KMS-11 (cell line): ENCODE results near the gene OR56B4.

Experiments used
- H2AFZ ChIP-seq: fragments of 200-600 bp; sonication (generic); 2 replicates; pipeline ENCODE4 v1.6.1; 2016; ENCODE audit warnings: antibody characterized with exemption, mixed run types, low read depth
- H3K27ac ChIP-seq: fragments of 200-600 bp; sonication (generic); 2 replicates; pipeline ENCODE4 v1.6.1; 2016; ENCODE audit warnings: mild to moderate bottlenecking, mixed run types
- H3K27me3 ChIP-seq: fragments of 200-600 bp; sonication (generic); 2 replicates; pipeline ENCODE4 v1.6.1; 2017; ENCODE audit warnings: mild to moderate bottlenecking, low read depth, mixed run types, moderate library complexity; ENCODE audit not compliant: insufficient read depth
- H3K36me3 ChIP-seq: fragments of 200-600 bp; sonication (generic); 2 replicates; pipeline ENCODE4 v1.6.1; 2017; ENCODE audit warnings: mild to moderate bottlenecking, mixed run types; ENCODE audit not compliant: insufficient read depth
- H3K4me1 ChIP-seq: fragments of 200-600 bp; sonication (generic); 2 replicates; pipeline ENCODE4 v1.6.1; 2016; ENCODE audit warnings: mild to moderate bottlenecking, low read depth, mixed run types; ENCODE audit not compliant: poor library complexity, severe bottlenecking
- H3K4me2 ChIP-seq: fragments of 200-600 bp; sonication (generic); 2 replicates; pipeline ENCODE4 v1.7.0; 2016; ENCODE audit warnings: mild to moderate bottlenecking, mixed run types
- H3K4me3 ChIP-seq: fragments of 200-600 bp; sonication (generic); IDR thresholded peaks from 2 replicates; pipeline ENCODE4 v1.6.1; 2017; ENCODE audit warnings: low read depth, low read length, mixed read lengths; ENCODE audit not compliant: insufficient read depth
- H3K79me2 ChIP-seq: fragments of 200-600 bp; sonication (generic); 2 replicates; pipeline ENCODE4 v1.6.1; 2016; ENCODE audit warnings: low read depth, mixed run types; ENCODE audit not compliant: insufficient read depth
- H3K9ac ChIP-seq: fragments of 200-600 bp; sonication (generic); 2 replicates; pipeline ENCODE4 v1.6.1; 2016; ENCODE audit warnings: mild to moderate bottlenecking, mixed run types
- H4K20me1 ChIP-seq: fragments of 200-600 bp; sonication (generic); 2 replicates; pipeline ENCODE4 v1.6.1; 2016; ENCODE audit warnings: mild to moderate bottlenecking, mixed run types; ENCODE audit not compliant: insufficient read depth
- CTCF ChIP-seq: fragments of 200-600 bp; sonication (generic); conservative IDR thresholded peaks from 2 replicates; pipeline ENCODE4 v1.6.1; 2017; ENCODE audit warnings: low read depth, mild to moderate bottlenecking, antibody characterized with exemption, low read length, moderate library complexity, mixed read lengths

OR56B4 gene

GRCh38 chr11:6094186-6094585 lies 13.3 kb upstream of the OR56B4 start:
- Histone ChIP-seq H3K4me2 (no peak overlapping the region), H3K27ac (no peak overlapping the region), H3K27me3 (no peaks in the 10 kb centered on the region), H3K79me2 (no peaks in the 10 kb centered on the region), H3K36me3 (no peaks in the 10 kb centered on the region), H4K20me1 (no peaks in the 10 kb centered on the region), H3K4me1 (no peaks in the 10 kb centered on the region), H3K9ac (no peak overlapping the region), H2AFZ (no peak overlapping the region), H3K4me3 (no peak overlapping the region)
- TF ChIP-seq CTCF: no peak

- H3K4me2 ChIP-seq: no peak overlapping the region
These were observed 11.7 kb upstream of the OR56B4 start for GRCh38 chr11:6095798-6096197.

GRCh38 chr11:6096417-6096816 lies 11.1 kb upstream of the OR56B4 start:
- no peak overlapping the region for H3K9ac ChIP-seq
- H2AFZ ChIP-seq: no peak overlapping the region
- no peak overlapping the region for H3K4me2 ChIP-seq
- no peaks in the 10 kb centered on the region for H3K79me2 ChIP-seq
- no peak overlapping the region for H3K4me3 ChIP-seq
- no peak overlapping the region for H3K27ac ChIP-seq
- TF ChIP-seq CTCF: no peak
- H4K20me1 ChIP-seq: no peaks in the 10 kb centered on the region
- no peaks in the 10 kb centered on the region for H3K36me3 ChIP-seq
- no peaks in the 10 kb centered on the region for H3K4me1 ChIP-seq
- no peaks in the 10 kb centered on the region for H3K27me3 ChIP-seq

More at GRCh38 chr11:6095798-6096197, 11.7 kb upstream of the OR56B4 start:
- Histone ChIP-seq H3K27ac (no peak overlapping the region), H3K4me1 (no peaks in the 10 kb centered on the region), H3K79me2 (no peaks in the 10 kb centered on the region), H2AFZ (no peak overlapping the region), H4K20me1 (no peaks in the 10 kb centered on the region), H3K9ac (no peak overlapping the region), H3K36me3 (no peaks in the 10 kb centered on the region), H3K27me3 (no peaks in the 10 kb centered on the region), H3K4me3 (no peak overlapping the region)
- no peak for TF ChIP-seq CTCF

- no peaks in the 10 kb centered on the region for H3K79me2 ChIP-seq
- H3K4me3 ChIP-seq: no peak overlapping the region
- H3K27ac ChIP-seq: no peak overlapping the region
- no peak overlapping the region for H3K9ac ChIP-seq
- H3K4me2 ChIP-seq: no peak overlapping the region
- no peak for TF ChIP-seq CTCF
- H3K4me1 ChIP-seq: no peaks in the 10 kb centered on the region
- H3K36me3 ChIP-seq: no peaks in the 10 kb centered on the region
- no peaks in the 10 kb centered on the region for H4K20me1 ChIP-seq
- no peaks in the 10 kb centered on the region for H3K27me3 ChIP-seq
- H2AFZ ChIP-seq: no peak overlapping the region
These were observed 7.9 kb upstream of the OR56B4 start for GRCh38 chr11:6099577-6099976.
